LNCAP (cell line): Measurements from ENCODE around the gene PDYN.

Source experiments
- TF ChIP-seq, protein P1 (sequence below): fragments of 450-650 bp; IDR thresholded peaks from 2 replicates; pipeline ENCODE4 v1.5.1; 2017; ENCODE audit warnings: mild to moderate bottlenecking

Gene PDYN

DNA sequence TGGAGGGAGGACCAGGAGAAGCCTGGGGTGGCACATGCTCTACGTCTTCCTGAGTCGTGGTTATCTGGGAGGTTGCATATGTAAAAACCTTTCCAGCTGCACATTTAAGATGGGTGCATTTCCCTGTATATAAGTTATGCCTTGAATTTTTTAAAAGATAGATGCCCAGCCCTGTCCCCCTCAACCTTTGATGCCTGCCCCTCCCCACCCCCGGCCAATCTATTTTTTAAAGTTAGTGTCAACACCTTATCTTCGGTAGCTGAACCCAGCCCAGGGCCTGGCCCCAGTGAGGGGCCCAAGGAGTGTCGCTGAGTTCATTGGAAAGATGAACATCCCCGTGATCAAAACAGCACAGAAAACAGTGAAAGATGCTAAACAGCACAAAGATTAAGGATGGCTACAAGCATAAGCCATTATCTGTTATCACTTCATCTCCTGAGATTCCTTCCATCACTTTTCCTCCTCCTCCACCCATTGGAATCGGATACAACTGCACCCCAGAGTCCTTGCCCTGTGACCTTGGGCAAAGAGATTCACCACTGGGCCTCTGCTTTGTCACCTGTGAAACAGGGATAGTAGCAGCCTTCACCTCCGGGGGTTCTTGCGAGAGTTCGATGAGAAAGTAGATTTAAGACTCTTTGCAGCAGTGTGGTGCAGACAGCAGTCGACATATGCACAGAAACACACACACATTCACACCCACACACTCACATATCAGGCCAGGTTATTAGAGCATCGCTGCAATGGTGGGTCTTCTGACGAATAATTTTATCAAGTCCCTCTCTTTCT lies 51.2 kb downstream of the PDYN start:
- TF ChIP-seq, protein P1, sequence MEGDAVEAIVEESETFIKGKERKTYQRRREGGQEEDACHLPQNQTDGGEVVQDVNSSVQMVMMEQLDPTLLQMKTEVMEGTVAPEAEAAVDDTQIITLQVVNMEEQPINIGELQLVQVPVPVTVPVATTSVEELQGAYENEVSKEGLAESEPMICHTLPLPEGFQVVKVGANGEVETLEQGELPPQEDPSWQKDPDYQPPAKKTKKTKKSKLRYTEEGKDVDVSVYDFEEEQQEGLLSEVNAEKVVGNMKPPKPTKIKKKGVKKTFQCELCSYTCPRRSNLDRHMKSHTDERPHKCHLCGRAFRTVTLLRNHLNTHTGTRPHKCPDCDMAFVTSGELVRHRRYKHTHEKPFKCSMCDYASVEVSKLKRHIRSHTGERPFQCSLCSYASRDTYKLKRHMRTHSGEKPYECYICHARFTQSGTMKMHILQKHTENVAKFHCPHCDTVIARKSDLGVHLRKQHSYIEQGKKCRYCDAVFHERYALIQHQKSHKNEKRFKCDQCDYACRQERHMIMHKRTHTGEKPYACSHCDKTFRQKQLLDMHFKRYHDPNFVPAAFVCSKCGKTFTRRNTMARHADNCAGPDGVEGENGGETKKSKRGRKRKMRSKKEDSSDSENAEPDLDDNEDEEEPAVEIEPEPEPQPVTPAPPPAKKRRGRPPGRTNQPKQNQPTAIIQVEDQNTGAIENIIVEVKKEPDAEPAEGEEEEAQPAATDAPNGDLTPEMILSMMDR = no peak

- TF ChIP-seq, protein P1 = no peak
Observed at GRCh38 chr20:1942061-1942460, 51.8 kb downstream of the PDYN start.

DNA sequence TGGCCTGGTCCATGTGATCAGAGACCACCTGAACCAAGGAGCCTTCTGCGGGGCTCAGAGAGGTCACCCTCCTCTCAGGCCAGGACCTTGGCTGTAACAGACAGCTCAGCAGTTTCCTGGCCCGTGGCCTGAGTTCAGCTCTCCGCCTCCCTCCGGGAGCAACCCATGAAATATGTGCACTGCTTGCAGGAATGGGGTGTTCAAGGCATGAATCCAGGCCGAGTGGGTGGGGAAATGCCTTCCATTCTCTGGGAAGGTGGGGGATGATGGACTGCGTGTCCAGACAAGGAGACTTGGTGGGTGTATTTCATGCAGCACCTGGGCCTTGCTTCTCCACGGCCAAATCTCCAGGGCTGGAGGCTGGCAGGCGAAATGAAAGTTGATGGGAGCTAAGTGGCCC lies 52.6 kb downstream of the PDYN start:
- TF ChIP-seq, protein P1 = no peak

DNA sequence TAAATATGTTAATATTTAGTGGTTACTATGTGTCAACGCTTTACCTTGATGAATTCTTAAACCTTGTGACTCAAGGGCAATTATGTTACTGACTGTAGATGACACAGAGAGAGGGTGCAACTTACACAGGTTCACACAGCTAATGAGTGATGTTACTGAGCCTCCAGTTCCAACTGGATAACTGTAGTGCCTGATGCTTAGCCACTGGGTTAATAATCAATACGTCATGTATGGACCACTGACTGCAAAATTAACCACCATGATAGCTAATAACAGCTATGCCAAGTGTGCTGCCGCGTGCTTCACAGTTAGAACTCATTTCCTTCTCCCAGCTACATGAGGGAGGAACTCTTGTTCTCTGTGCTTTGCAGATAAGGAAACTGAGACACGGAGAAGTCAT lies 53.3 kb downstream of the PDYN start:
- TF ChIP-seq, protein P1 = no peak

DNA sequence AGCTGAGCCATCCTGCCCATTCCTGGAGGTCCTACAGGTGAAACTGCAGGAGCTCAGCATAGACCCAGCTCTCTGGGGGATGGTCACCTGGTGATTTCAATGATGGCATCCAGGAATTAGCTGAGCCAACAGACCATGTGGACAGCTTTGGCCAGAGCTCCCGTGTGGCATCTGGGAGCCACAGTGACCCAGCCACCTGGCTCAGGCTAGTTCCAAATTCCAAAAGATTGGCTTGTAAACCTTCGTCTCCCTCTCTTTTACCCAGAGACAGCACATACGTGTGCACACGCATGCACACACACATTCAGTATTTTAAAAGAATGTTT lies 54.6 kb downstream of the PDYN start:
- TF ChIP-seq, protein P1 = no peak

DNA sequence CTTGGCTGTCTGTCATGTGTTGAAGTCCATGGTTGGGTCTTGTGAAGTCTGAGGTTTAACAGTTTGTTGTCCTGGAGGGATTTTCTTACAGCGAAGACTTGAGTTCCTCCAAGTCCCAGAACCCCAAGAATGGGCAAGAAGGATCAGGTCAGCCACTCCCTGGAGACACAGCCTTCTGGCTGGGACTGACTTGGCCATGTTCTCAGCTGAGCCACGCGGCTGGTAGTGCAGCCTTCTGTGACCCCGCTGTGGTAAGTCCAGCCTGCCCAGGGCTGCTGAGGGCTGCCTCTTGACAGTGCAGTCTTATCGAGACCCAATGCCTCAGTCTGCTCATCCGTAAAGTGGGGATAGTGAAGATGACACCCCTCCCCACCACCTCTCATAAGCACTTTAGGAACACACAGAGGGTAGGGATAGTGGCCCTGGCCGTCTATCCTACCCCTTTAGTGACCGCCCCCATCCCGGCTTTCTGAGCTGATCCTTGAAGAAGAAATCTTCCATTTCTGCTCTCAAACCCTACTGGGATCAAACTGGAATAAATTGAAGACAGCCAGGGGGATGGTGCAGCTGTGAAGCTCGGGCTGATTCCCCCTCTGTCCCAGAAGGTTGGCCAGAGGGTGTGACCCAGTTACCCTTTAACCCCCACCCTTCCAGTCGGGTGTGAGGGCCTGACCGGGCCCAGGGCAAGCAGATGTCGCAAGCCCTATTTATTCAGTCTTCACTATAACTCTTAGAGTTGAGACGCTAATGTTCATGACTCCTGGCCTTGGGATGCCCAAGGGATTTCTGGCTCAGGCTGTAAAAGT lies 55.2 kb downstream of the PDYN start:
- TF ChIP-seq, protein P1 = no peak

- TF ChIP-seq, protein P1 = no peak
Observed at GRCh38 chr20:1937316-1937976, 56.4 kb downstream of the PDYN start.
